ENCODE results near the gene INTS6.

DNA sequence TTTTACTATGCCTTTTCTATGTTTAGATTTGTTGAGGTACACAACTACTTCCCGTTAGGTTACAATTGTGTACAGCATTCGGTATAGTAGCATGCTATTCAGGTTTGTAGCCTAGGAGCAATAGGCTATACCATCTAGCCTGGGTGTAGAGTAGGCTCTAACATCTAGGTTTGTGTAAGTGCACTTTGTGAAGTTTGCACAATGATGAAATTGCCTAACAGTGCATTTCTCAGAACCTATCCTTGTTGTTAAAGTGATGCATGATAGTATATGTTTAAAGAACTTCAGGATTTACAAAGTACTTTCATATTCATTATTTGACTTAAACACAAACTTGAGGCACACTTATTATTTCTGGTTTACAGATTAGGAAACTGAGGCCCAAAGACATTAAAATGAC lies 124.9 kb downstream of the INTS6 start:
- TF ChIP-seq, protein P1, sequence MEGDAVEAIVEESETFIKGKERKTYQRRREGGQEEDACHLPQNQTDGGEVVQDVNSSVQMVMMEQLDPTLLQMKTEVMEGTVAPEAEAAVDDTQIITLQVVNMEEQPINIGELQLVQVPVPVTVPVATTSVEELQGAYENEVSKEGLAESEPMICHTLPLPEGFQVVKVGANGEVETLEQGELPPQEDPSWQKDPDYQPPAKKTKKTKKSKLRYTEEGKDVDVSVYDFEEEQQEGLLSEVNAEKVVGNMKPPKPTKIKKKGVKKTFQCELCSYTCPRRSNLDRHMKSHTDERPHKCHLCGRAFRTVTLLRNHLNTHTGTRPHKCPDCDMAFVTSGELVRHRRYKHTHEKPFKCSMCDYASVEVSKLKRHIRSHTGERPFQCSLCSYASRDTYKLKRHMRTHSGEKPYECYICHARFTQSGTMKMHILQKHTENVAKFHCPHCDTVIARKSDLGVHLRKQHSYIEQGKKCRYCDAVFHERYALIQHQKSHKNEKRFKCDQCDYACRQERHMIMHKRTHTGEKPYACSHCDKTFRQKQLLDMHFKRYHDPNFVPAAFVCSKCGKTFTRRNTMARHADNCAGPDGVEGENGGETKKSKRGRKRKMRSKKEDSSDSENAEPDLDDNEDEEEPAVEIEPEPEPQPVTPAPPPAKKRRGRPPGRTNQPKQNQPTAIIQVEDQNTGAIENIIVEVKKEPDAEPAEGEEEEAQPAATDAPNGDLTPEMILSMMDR (optimal IDR thresholded peaks at IDR 0.05 in 1 of 3, IDR thresholded peaks at IDR 0.05 in 1 of 3, conservative IDR thresholded peaks at IDR 0.05 in 1 of 3; ENCODE audit: extremely low read depth in 1 of 3, insufficient read depth in 2 of 3, low read length in 3 of 3), result no peak
- no peak for TF ChIP-seq EZH2 (IDR thresholded peaks at IDR 0.05; ENCODE audit: low read length)

Data from keratinocyte (primary cell).